Left cardiac atrium (tissue), 4 donors: ENCODE results near the gene FAM83F. TPM values are rescaled to one million over a fixed set of nuclear protein-coding genes. Genes with fewer than 3 reads are reported as not detected.

Source experiments
- ATAC-seq, 2 donors: fragments of 200-7000 bp; cut with Tn5 transposase; one replicate each; pipeline ENCODE4 v1.9.1; 2020; ENCODE audit warnings: mild to moderate bottlenecking in 2 of 2, moderate library complexity in 2 of 2
- DNase-seq: peaks from one replicate; pipeline ENCODE4 v3.0.0-alpha.2; 2020
- intact Hi-C, 2 donors: fragments of 100-400 bp; cut with DNase I; formaldehyde crosslinking; loops; one replicate each; pipeline versions ENCODE4 v1.14.1 to v1.15.1; 2022 to 2023
- total RNA-seq, 2 donors: library from RNA; stranded (reverse); fragmentation: NEBNext Ultra II Directional; extraction: Animal tissue kit (Norgen Biotek cat#: 25700); gene quantifications; one replicate each; pipeline ENCODE4 v1.2.1, GENCODE V29; 2021
- donor health status: DM: no; HTN: yes; CAD: no.
- donor health status: DM: no; HTN: yes; CAD: no; lungs with severe emphysema.
- donor health status: DM: yes; HTN: yes; CAD: no.
- donor health status: Dilated cardiomyopathy.

The FAM83F gene
- total RNA-seq, 2 donors from 2014 or later: 2.2 to 2.4 TPM

DNA sequence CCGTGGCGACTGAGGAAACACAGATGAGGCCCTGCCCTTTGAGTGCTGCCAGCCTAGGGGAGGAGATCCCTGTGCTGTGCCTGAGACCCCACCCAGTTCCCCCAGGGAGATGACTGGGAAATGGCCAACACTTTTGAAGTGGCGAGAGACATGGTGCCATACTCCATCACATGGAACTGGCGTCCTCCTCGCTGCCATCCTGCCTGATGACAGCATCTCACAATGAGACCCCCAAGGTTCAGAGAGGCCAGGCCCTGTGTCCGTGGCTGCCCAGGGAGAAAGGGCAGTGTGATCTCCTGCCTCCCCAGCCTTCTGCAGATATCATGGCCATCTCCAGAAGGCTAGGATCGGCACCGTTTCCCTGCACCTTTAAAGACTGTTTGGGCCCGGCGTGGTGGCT lies 31.1 kb downstream of the FAM83F start:
- ATAC-seq: no peak
- intact Hi-C loops: loop anchor here (2.0 to 10.0 kb wide), 5 partner anchors 91 to 489 kb away; no protein-coding TSS in a partner anchor
- DNase-seq: no peak

DNA sequence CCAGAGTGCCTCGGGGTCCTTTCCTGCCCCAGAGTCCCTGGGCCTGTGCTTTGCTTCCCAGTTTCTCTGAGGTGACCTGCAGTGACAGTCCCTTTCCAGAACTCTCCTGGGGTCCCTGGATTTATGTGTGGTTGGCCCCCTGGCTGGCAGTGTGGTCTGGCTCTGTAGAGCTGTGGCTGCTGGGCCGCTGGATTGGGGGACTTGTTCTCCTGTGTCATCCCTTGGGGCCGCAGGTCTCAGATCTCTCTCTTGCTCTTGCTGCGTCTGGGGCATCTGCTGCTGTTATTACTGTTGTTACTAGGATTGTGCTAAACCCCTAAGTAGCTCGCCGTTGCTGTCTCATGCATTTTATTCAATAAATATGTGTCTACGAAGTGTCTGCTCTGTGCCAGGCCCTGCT lies 31.9 kb downstream of the FAM83F start:
- ATAC-seq: no peak
- intact Hi-C loops: loop anchor here (5.0 to 10.0 kb wide), 4 partner anchors 92 to 489 kb away; no protein-coding TSS in a partner anchor

DNA sequence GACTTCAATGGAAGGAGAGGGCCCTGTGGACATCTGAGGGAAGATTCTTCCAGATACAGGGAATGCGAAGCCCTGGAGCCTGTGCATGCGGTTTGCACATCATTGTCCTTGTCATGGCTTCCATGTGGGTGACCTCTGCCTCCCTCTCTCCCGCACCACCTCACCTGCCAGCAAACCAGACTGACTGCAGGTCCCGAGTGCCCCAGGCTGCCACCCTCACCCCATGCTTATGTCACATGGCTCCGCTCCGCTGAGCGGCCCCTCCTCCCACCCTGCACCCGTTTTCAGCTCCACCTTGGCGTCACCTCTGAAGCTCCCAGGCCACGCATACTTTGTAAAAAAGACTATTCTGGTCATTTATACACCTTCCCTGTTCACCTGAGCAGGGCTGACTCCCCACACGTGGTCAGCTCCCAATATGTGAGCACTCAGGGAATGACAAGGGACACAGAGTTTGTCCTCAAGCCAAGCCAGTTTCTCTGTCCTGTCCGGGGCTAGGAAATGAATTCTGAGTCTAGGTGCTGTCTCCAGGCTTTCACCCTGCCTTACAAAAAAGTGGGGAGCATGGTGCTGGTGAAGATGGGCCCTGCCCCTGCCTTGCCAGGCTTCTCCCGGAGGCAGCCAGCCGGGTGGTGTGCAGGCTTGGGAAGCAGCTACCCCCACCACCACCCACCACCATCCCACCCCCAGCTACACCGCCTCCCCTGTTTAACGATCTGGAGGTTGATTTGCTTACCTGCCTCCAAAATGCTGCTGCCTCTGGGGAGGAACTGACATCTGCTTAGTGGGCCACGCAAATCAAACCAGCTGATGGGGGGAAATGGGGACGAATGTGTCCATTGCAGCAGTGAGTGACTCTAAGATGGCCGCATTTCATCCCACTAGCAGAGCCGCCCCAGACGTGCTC lies 32.7 kb downstream of the FAM83F start:
- ATAC-seq (no peak), DNase-seq (no peak)
- intact Hi-C loops: loop anchor here (5.0 to 10.0 kb wide), 4 partner anchors 93 to 490 kb away; no protein-coding TSS in a partner anchor

More for the DNA sequence above, 31.9 kb downstream of the FAM83F start:
- DNase-seq: no peak

DNA sequence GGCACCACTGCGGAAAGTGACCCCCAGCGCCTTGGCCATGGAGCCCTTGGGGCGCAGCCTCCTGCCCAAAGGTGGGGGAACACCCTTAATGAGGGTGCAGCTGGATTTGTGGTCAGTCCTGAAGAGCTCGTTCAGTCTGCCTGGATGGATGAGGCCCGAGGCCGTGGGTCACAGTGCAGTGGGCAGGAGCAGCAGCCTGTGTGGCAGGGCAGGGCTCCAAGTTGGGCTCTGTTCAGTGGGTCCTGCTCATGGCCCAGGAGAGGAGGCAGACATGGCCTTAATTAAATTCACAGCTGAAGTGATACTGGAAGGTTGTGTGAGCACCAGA lies 33.3 kb downstream of the FAM83F start:
- no peak for ATAC-seq
- no peak for DNase-seq
- intact Hi-C loops: loop anchor here (5.0 to 10.0 kb wide), 4 partner anchors 93 to 491 kb away; no protein-coding TSS in a partner anchor

DNA sequence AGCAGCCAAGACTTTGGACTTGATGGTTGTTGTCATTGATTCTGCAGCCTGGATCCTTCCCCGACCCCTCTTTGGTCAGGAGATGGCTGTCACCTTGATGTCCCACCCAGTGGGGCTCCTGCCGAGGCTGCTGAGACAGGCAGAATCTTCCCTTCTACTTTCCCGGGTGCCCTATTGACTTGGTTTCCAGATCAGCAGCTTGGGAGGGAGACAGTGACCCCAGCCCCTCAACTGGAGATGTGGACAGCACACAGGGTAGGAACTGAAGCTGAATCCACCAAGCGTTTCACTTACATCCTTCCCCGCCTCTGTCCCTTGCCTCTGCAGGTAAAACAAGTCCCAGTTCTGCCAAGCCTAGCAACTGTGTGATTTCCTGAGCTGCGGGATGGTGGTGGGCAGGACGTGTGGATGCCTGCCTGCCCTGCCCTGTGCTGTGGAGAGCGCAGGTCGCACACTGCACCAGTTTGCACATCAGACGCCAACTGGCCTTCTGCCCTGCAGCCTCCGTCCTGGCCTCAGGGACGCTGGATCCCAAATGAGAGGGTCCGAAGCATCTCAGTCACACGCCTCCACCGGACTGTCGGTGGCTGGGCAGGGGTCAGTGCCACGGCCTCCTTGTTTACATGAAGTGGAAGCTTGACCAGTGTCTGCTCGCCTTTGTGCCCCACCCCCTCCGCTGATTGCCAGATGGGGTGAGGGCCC lies 34.6 kb downstream of the FAM83F start:
- ATAC-seq: no peak
- DNase-seq: no peak
- intact Hi-C loops: loop anchor here (5.0 to 10.0 kb wide), 4 partner anchors 95 to 492 kb away; no protein-coding TSS in a partner anchor

DNA sequence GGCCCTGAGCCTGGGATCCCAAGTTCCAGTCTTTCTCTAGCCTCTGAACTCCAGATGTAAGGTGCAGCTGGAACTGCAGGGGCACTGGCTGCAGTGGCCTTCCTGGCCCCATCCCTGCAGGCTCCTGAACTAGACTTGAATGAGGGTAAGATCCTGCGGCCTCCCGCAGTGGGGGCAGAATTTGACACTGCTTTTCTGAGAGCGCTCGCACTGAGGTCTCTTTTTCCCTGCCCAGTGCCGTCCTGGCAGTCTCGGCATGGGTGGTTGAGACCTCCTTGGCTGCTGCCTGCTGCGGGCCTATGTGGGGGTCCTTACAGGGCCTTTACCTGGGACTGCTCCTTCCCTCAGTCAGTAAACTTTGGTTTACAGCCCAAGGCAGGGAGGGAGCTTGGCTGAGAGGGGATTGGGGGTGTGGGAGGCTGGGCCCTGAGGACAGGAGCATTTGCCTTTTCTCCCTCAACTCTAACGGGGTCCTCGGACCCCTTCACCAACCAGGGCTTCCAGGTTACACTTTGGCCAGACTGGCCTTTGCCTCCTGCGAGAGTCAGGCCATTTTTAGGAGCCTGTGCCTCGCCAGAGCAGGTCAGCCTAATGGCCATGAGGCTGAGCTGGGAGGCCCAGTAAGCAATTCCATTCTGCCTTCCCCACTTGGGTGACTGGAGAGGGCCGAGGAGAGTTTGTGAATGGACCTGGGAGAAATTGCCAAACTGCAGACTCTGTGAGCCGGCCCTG lies 35.4 kb downstream of the FAM83F start:
- intact Hi-C loops: no loop called here
- ATAC-seq: no peak
- DNase-seq: no peak

DNA sequence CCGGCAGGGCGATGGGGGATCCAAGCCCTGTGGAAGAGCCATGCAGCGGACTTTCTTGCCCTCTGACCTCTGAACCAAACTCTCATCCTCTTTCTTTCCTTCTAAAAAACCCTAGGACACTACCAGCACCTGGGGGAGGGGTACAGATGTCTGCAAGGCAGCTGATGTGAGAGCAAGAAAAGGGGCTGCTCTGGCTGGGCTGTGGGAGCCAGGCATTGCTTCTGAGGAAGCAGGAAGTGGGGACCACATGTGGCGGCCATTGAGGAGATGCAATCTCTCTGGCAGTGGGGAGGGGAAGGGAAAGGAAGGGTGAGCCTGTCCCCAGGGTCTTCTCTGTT lies 36.0 kb downstream of the FAM83F start:
- ATAC-seq (no peak), DNase-seq (no peak)
- intact Hi-C loops: no loop called here

DNA sequence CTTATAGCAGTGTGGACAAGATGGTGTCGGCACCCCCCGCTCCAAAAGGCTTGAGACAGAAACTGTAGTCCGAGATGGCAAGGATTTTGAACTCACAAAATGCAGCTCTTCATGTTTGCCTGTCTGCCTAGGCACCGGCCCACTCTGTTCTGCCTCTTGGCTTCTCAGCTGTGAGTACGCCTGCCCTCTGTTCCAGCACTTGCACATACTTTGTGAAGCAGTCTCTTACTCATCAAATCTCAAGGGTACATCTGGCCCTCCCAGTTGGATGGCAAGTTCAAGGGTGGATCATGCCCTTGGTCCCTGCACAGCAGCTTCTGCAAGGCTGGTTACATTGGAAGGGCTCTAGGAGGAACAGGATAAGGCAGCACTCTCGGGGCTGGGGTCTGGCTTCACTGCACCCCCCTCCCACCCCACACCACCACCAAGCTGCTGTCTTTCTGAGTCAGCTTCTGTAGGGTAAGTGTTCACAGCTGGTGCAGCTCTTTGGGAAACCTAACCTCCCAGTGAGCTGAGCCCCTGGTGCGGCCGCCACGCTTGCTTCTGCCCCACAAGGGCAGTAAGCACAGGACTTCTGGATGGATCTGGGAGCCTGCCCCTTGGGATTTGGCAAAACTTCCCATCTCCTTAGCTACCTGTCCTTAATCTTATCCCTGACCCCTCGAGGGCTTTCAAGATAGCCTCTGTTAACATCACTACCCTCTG lies 37.2 kb downstream of the FAM83F start:
- intact Hi-C loops: no loop called here
- ATAC-seq (peak in 1 of 2 donors; percentile 75), DNase-seq (no peak)

DNA sequence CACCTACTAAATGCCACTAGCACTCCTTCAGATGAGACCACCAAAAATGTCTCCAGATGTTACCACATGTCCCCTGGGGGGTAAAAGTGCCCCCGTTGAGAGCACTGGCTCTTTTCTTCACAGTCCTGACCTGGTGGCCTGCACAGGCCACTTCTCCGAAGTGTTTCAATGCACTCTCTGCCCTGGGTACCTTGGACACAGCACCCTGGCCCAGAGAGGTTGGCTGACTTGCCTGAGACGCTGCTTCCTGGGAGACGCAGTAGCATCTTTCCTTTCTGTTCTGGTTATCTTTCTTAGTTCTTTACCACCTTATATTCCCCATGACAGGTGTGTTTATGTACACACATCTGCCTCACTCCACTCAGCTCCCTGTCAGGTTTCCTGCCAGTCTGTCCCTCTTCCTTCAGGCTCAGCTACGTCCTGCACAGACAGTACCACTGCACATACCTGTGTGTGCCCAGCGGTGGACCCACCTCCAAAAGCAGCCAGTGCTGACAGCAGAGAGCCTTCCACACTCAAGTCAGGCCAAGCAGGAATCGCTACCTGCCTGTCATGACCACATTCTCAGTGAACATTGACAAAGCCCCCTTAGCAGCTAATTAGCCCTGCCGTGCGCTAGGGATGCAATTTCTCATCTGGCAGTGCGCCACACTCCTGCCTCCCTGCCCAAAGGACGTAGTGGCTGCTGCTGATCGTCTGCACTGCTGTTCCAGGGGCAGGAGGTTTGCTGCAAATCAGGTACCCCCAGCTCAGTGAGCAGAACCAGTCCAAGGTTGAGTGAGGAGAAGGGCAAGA lies 39.0 kb downstream of the FAM83F start:
- no peak for DNase-seq
- no peak for ATAC-seq
- intact Hi-C loops: no loop called here

DNA sequence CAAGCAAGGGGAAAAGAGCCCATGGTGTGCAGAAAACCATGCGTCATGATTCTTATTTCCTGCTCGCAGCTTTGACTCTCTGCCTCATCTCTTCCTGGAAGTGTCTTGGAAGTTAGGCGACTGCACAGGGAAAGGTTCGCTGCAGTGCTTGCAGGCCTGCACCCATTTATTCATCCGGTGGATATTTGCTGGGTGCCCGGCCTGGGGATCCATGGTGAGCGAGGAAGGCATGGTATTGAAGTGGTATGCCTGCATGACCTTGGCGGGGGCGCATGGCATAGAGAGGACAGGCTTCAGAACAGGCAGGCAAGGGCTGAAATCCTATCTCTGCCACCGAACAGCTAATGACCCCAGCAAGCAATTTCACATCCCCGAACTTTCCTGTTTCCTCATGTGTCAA lies 40.6 kb downstream of the FAM83F start:
- ATAC-seq (no peak), DNase-seq (no peak)
- intact Hi-C loops: no loop called here

DNA sequence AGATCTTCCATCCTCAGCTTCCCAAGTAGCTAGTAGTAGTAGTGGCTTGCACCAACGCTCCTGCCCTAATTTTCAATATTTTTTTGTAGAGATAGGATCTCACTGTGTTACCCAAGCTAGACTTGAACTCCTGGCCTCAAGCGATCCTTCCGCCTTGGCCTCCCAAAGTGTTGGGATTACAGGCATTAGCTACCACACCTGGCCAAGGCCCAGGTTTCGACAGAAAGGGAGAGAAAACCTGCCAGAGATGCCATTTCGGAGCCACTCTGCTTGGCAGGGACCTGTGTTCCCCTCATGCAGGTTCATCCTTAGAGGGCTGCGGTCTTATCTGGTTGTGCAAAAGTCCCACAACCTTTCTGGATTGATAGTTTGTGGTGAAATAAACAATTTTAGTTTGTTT lies 41.4 kb downstream of the FAM83F start:
- intact Hi-C loops: loop anchor here in 1 of 2 donors (2.0 kb wide), 1 partner anchor 501 kb away; no protein-coding TSS in a partner anchor
- DNase-seq (no peak), ATAC-seq (no peak)

DNA sequence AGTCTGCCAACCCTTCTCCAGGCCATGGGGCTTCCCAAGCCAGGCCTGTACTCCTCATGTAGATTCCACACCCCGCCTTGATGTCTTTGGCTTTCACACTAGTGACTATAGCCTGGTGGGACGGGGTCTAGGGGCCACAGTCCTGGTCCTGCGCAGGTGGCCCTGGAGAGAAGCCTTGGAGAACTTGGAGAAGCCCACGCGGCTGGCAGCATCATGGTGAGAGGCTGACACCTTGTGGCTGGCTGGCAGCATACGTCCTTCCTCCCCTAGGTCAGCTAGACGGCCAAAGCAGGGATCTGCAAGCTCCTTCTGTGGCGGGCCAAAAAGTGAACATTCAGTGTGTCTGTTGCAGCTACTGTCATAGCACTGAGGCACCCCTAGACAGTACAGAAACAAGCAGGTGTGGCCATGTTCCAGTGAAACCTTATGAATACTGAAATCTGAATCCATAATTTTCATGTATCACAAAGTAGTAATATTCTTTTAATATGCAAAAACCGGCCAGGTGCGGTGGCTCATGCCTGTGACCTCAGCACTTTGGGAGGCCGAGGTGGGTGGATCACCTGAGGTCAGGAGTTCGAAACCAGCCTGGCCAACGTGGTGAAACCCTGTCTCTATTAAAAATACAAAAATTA lies 42.0 kb downstream of the FAM83F start:
- intact Hi-C loops: loop anchor here in 1 of 2 donors (2.0 kb wide), 1 partner anchor 502 kb away; no protein-coding TSS in a partner anchor
- ATAC-seq (peak; percentile 70 to 75), DNase-seq (peak; percentile 55)

DNA sequence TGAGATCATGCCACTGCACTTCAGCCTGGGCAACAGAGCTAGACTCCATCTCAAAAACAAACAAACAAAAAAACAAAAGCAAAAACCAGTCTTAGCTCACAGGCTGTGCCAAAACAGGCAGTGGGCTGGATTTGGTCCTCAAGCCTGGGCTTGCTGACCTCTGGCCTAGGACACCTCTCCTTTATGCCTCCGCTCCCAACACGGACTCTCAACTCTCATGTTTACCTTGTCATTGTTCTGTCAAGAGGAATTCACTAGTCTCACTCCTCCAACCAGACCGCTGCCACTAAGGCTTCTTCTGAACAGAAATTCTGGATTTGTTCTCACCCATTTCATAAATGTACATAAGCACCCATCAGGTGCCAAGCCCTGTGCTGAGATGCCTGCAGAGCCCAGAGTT lies 42.6 kb downstream of the FAM83F start:
- intact Hi-C loops: loop anchor here in 1 of 2 donors (2.0 kb wide), 1 partner anchor 503 kb away; no protein-coding TSS in a partner anchor
- DNase-seq (no peak), ATAC-seq (no peak)

DNA sequence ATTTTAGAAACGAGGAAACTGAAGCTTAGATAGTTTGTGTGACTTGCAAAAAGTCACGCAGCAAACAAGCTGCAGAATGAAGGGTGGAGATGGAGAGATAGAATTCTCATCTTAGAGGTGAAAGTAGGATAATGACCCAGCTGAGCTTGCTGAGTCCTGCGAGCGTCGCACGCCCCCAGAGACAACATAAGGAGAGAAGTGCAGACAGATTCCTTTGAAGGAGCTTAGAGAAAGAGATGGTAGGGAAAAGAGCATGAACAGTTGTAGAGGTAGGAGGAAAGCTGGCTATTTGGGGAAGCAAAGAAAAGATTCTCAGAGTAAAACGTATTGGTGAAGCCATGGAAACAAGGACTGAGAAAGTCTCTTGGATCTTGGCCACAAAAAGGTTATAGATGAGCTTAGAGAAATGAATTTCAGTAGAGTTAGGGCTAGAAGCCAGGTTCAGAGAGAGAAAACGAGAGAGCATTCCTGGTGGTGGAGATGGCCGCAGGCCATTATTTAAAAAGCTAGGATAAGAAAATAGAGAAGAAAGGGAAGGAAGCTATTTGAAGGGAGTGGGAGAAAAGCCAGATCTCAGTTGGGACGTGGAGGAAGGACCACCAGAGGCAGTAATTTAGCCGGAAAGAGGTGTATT lies 44.8 kb downstream of the FAM83F start:
- DNase-seq (no peak), ATAC-seq (no peak)
- intact Hi-C loops: no loop called here

DNA sequence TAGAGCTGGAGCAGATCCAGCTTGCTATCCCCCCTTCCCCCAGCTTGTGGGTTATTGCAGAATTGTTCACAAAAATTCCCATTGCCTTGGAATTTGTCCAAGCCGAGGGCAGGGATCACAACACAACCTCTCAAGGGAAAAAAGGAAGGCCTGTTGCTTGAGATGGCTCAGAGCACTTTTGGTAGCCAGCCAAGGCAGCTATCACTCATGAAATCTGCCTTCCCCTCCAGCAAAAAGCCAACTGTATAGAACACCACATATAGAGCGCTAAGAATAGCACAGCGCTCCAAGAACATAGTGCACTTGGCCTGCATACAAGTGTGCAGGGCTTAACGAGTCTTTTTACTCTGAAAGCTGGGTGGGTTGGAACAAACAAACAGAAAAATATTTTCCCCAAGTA lies 46.2 kb downstream of the FAM83F start:
- intact Hi-C loops: no loop called here
- DNase-seq (peak; percentile 49), ATAC-seq (no peak)

DNA sequence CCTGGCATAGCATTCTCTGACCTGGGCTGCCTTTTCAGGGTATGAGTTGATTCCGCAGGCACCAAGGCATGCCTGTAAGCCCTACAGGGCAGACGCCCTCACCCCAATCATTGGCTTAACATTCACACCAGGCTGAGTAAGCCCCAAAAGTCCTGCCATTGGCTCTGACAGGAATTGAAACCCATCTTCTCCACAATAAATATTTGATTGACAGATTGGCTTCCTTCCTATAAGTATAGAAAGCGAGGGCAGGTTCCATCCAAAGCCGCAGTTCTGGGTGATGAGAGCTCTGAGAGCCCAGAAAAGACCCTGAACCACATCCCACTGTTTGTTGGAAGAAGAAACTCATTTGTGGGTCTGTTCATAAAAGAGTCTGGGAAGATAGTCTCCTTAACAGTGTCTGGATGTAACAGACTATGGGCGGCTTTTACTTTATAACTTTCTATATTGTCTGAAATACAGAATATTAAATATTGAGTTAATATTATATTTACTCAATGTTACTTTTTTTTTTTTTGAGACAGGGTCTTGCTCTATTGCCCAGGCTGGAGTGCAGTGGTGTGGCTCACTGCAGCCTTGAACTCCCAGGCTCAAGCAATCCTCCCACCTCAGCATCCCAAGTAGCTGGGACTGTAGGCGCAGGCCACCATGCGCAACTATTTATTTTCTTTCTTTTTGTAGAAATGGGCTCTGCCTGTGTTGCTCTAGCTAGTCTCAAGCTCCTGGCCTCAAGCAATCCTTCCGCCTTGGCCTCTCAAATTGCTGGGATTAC lies 46.8 kb downstream of the FAM83F start:
- intact Hi-C loops: no loop called here
- ATAC-seq (no peak), DNase-seq (no peak)
